Neural cell (in vitro differentiated cells): ENCODE results near the gene LTB4R2. TPM values are rescaled to one million over a fixed set of nuclear protein-coding genes. Genes with fewer than 3 reads are reported as not detected.

Experiments used
- H2AFZ ChIP-seq: fragments of 200-600, 300-800 bp; sonication (generic), shearing (Covaris generic); 2 replicates; pipeline ENCODE4 v1.6.0; 2014; ENCODE audit warnings: low read depth, mild to moderate bottlenecking, antibody characterized with exemption, low read length, moderate library complexity
- H3F3A ChIP-seq: fragments of 200-600 bp; shearing (Covaris generic); 2 replicates; pipeline ENCODE4 v1.6.1; 2016; ENCODE audit warnings: mild to moderate bottlenecking, moderate library complexity, mixed read lengths, antibody characterized with exemption, low read length; ENCODE audit not compliant: insufficient read depth, poor library complexity, severe bottlenecking
- H3K27ac ChIP-seq: fragments of 200-600, 300-800 bp; sonication (generic), shearing (Covaris generic); 2 replicates; pipeline ENCODE4 v1.5.1; 2014; ENCODE audit warnings: mild to moderate bottlenecking, low read length, moderate library complexity
- H3K27me3 ChIP-seq: fragments of 300-800, 200-600 bp; sonication (generic), shearing (Covaris generic); 2 replicates; pipeline ENCODE4 v1.6.0; 2014; ENCODE audit warnings: mild to moderate bottlenecking, low read depth, low read length, moderate library complexity; ENCODE audit not compliant: insufficient read depth
- H3K36me3 ChIP-seq: fragments of 300-800, 200-600 bp; sonication (generic), shearing (Covaris generic); 2 replicates; pipeline ENCODE4 v1.5.1; 2014; ENCODE audit warnings: mild to moderate bottlenecking, antibody characterized with exemption, low read length, moderate library complexity; ENCODE audit not compliant: insufficient read depth
- H3K4me2 ChIP-seq: fragments of 300-800, 200-600 bp; sonication (generic), shearing (Covaris generic); 2 replicates; pipeline ENCODE4 v1.6.0; 2014; ENCODE audit warnings: mild to moderate bottlenecking, low read length
- H3K4me3 ChIP-seq: fragments of 300-800, 200-600 bp; sonication (generic), shearing (Covaris generic); 2 replicates; pipeline ENCODE4 v1.5.1; 2014; ENCODE audit warnings: mild to moderate bottlenecking, low read length, moderate library complexity
- H3K79me2 ChIP-seq: fragments of 200-600 bp; shearing (Covaris generic); replicated peaks from 2 replicates; pipeline ENCODE4 v1.6.0; 2014; ENCODE audit warnings: mild to moderate bottlenecking, low read length, moderate library complexity; ENCODE audit not compliant: insufficient read depth
- H3K9ac ChIP-seq: fragments of 300-800, 200-600 bp; sonication (generic), shearing (Covaris generic); 2 replicates; pipeline ENCODE4 v1.6.1; 2016; ENCODE audit warnings: mild to moderate bottlenecking, low read length, mixed read lengths
- H3K9me2 ChIP-seq: fragments of 200-600 bp; shearing (Covaris generic); 2 replicates; pipeline ENCODE4 v1.6.1; 2016; ENCODE audit warnings: mild to moderate bottlenecking, low read length, mixed read lengths; ENCODE audit not compliant: insufficient read depth
- H3K9me3 ChIP-seq: fragments of 200-600, 300-800 bp; sonication (generic), shearing (Covaris generic); 2 replicates; pipeline ENCODE4 v1.6.1; 2016; ENCODE audit warnings: mild to moderate bottlenecking, mixed run types, low read length, moderate library complexity, mixed read lengths
- H4K20me1 ChIP-seq: fragments of 200-600 bp; shearing (Covaris generic); 2 replicates; pipeline ENCODE4 v1.6.1; 2016; ENCODE audit warnings: mild to moderate bottlenecking, mixed run types; ENCODE audit not compliant: insufficient read depth
- CTCF ChIP-seq: fragments of 450-650 bp; IDR thresholded peaks from 2 replicates; pipeline ENCODE4 v1.5.1; 2014; ENCODE audit warnings: antibody characterized with exemption, mild to moderate bottlenecking, moderate library complexity; ENCODE audit not compliant: poor library complexity, severe bottlenecking
- EP300 ChIP-seq: fragments of 450-650 bp; conservative IDR thresholded peaks from 2 replicates; pipeline ENCODE4 v1.6.1; 2014; ENCODE audit warnings: antibody characterized with exemption, mild to moderate bottlenecking, moderate library complexity; ENCODE audit not compliant: poor library complexity, severe bottlenecking
- EZH2 ChIP-seq: fragments of 200-600, 300-800 bp; shearing (Covaris generic), sonication (generic); IDR thresholded peaks from 2 replicates; pipeline ENCODE4 v1.6.1; 2014; ENCODE audit warnings: antibody characterized with exemption, low read length, borderline replicate concordance, mild to moderate bottlenecking; ENCODE audit not compliant: insufficient read depth, poor library complexity, severe bottlenecking
- MXI1 ChIP-seq: fragments of 450-650 bp; conservative IDR thresholded peaks from 2 replicates; pipeline ENCODE4 v1.6.1; 2014; ENCODE audit warnings: antibody characterized with exemption, mild to moderate bottlenecking; ENCODE audit not compliant: poor library complexity, severe bottlenecking
- POLR2AphosphoS5 ChIP-seq: IDR thresholded peaks from 2 replicates; pipeline ENCODE4 v1.6.1; 2012
- RAD21 ChIP-seq: fragments of 450-650 bp; conservative IDR thresholded peaks from 2 replicates; pipeline ENCODE4 v1.6.1; 2014; ENCODE audit warnings: antibody characterized with exemption, mild to moderate bottlenecking, moderate library complexity
- REST ChIP-seq: IDR thresholded peaks from 2 replicates; pipeline ENCODE4 v1.6.1; 2012; ENCODE audit warnings: borderline replicate concordance
- SMC3 ChIP-seq: fragments of 450-650 bp; conservative IDR thresholded peaks from 2 replicates; pipeline ENCODE4 v1.6.1; 2014; ENCODE audit warnings: antibody characterized with exemption, mild to moderate bottlenecking, moderate library complexity; ENCODE audit not compliant: poor library complexity
- TAF1 ChIP-seq: IDR thresholded peaks from 2 replicates; pipeline ENCODE4 v1.6.1; 2012; ENCODE audit warnings: low read depth
- polyA plus RNA-seq: library from polyadenylated mRNA; depleted of rRNA; stranded (reverse); fragments of >200 nt; gene quantifications from 2 replicates; pipeline ENCODE4 v1.2.3, GENCODE V29; 2014

LTB4R2 gene
- polyA plus RNA-seq, 1 donor from 2014 or later = 5.0 TPM

- H3K4me3 ChIP-seq = no peak overlapping the region
- no peak overlapping the region for H3K27ac ChIP-seq
- H3K36me3 ChIP-seq = no peaks in the 10 kb centered on the region
These were observed 35.8 kb upstream of the LTB4R2 start for GRCh38 chr14:24274101-24274543.

GRCh38 chr14:24277071-24277470, 32.9 kb upstream of the LTB4R2 start:
- H3K79me2 ChIP-seq = no peaks in the 10 kb centered on the region
- no peak for TF ChIP-seq POLR2AphosphoS5
- TF ChIP-seq REST = no peak
- TF ChIP-seq EZH2 = no peak
- no peak for TF ChIP-seq SMC3
- TF ChIP-seq MXI1 = no peak
- TF ChIP-seq EP300 = no peak
- TF ChIP-seq RAD21 = no peak
- TF ChIP-seq CTCF = no peak
- TF ChIP-seq TAF1 = no peak
- H3K27ac ChIP-seq = no peak overlapping the region

More at GRCh38 chr14:24274101-24274543, 35.8 kb upstream of the LTB4R2 start:
- Histone ChIP-seq H4K20me1 (no peaks in the 10 kb centered on the region), H3K27me3 (no peaks in the 10 kb centered on the region), H3K9me2 (no peaks in the 10 kb centered on the region), H3F3A (no peaks in the 10 kb centered on the region), H3K9ac (no peak overlapping the region), H3K79me2 (no peaks in the 10 kb centered on the region), H2AFZ (no peak overlapping the region), H3K4me2 (no peak overlapping the region), H3K9me3 (no peaks in the 10 kb centered on the region)
- TF ChIP-seq POLR2AphosphoS5 (no peak), SMC3 (no peak), TAF1 (no peak), CTCF (no peak)

More at GRCh38 chr14:24277071-24277470, 32.9 kb upstream of the LTB4R2 start:
- H3K4me2 ChIP-seq = no peak overlapping the region
- no peaks in the 10 kb centered on the region for H3F3A ChIP-seq
- H3K9me2 ChIP-seq = no peaks in the 10 kb centered on the region
- H3K4me3 ChIP-seq = no peak overlapping the region
- H3K9ac ChIP-seq = no peak overlapping the region
- no peak overlapping the region for H2AFZ ChIP-seq
- no peaks in the 10 kb centered on the region for H3K36me3 ChIP-seq
- no peaks in the 10 kb centered on the region for H3K9me3 ChIP-seq
- no peaks in the 10 kb centered on the region for H3K27me3 ChIP-seq
- no peaks in the 10 kb centered on the region for H4K20me1 ChIP-seq
